Suprapubic skin (tissue), 3 donors: ENCODE data around the gene MTMR3.

Source experiments
- EP300 ChIP-seq: sonication (generic); formaldehyde crosslinking; IDR thresholded peaks from one replicate; pipeline ENCODE4 v1.6.1; 2017; ENCODE audit warnings: antibody characterized with exemption
- POLR2A ChIP-seq, 2 donors: fragments of 450-650 bp; IDR thresholded peaks; one replicate each; pipeline ENCODE4 v1.6.1; 2017; ENCODE audit warnings: antibody characterized with exemption in 2 of 2, mild to moderate bottlenecking in 2 of 2, moderate library complexity in 2 of 2
- TF ChIP-seq, protein P1 (sequence below), 2 donors: fragments of 200-600 bp in 1 of 2; fragments of 450-650 bp in 1 of 2; sonication (generic) in 1 of 2; IDR thresholded peaks; one replicate each; pipeline ENCODE4 v1.5.1; 2016 to 2019; ENCODE audit warnings: antibody characterized with exemption in 2 of 2, mild to moderate bottlenecking in 1 of 2, moderate library complexity in 1 of 2

DNA sequence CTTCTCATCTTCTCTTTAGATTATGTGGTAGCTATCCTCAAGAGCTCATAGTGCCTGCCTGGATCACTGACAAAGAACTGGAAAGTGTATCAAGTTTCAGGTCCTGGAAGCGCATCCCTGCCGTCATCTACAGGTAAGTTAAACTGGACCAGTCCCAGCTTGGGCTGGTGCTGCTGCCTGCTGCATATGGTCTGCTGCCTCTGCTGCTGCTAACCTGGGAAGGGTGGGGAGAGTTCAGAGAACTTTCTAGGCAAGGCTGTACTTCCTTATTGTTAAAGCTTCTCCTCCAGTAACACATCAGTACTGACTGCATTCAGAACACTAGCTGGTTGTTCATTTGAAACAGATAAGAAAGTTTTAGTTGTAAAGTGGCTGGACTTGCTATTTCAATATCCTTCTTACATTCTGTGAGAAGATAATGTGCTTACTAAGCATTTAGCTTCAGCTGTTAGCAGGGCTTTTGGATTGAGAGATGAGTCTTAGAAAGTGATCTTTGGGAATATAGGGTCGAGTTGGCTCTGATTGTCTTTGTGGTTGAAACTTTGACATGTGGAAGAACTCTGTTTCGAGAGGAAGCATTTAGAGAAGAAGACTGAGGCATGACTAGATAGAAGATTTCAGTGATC lies 120.0 kb downstream of the MTMR3 start:
- TF ChIP-seq, protein P1, sequence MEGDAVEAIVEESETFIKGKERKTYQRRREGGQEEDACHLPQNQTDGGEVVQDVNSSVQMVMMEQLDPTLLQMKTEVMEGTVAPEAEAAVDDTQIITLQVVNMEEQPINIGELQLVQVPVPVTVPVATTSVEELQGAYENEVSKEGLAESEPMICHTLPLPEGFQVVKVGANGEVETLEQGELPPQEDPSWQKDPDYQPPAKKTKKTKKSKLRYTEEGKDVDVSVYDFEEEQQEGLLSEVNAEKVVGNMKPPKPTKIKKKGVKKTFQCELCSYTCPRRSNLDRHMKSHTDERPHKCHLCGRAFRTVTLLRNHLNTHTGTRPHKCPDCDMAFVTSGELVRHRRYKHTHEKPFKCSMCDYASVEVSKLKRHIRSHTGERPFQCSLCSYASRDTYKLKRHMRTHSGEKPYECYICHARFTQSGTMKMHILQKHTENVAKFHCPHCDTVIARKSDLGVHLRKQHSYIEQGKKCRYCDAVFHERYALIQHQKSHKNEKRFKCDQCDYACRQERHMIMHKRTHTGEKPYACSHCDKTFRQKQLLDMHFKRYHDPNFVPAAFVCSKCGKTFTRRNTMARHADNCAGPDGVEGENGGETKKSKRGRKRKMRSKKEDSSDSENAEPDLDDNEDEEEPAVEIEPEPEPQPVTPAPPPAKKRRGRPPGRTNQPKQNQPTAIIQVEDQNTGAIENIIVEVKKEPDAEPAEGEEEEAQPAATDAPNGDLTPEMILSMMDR (IDR thresholded peaks at IDR 0.05) = no peak
- TF ChIP-seq POLR2A (IDR thresholded peaks at IDR 0.05) (no peak), EP300 (no peak)
